RCC 7860 (cell line): ENCODE measurements around the gene ADAMTS14.
"Not testable (repeated sequence)": the region's sequence is repeated elsewhere in the genome, so short reads cannot be mapped to it uniquely, and the experiment has no call there.

Experiments
- DNase-seq: peaks from one replicate; pipeline ENCODE4 v3.0.0-alpha.2; 2015; ENCODE audit warnings: low spot score
- FAIRE-seq: peaks from 2 replicates; lab custom pipeline; 2012; peaks lifted over from hg19 to GRCh38; lab: Jason Lieb, UNC

The ADAMTS14 gene

DNA sequence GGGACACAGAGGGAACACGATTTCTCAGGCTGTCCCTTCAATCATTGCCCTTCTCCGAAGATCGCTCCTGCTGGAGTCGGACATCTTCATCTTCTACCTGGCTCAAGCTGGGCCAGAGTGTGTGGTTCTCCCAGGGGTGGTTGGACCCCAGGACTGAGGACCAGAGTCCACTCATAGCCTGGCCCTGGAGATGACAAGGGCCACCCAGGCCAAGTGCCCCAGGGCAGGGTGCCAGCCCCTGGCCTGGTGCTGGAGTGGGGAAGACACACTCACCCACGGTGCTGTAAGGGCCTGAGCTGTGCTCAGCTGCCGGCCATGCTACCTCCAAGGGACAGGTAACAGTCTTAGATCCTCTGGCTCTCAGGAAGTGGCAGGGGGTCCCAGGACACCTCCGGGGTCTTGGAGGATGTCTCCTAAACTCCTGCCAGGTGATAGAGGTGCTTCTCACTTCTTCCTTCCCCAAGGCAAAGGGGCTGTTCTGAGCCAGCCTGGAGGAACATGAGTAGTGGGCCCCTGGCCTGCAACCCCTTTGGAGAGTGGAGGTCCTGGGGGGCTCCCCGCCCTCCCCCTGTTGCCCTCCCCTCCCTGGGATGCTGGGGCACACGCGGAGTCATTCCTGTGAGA, 89.5 kb downstream of the ADAMTS14 start:
- FAIRE-seq (no peak), DNase-seq (no peak)

DNA sequence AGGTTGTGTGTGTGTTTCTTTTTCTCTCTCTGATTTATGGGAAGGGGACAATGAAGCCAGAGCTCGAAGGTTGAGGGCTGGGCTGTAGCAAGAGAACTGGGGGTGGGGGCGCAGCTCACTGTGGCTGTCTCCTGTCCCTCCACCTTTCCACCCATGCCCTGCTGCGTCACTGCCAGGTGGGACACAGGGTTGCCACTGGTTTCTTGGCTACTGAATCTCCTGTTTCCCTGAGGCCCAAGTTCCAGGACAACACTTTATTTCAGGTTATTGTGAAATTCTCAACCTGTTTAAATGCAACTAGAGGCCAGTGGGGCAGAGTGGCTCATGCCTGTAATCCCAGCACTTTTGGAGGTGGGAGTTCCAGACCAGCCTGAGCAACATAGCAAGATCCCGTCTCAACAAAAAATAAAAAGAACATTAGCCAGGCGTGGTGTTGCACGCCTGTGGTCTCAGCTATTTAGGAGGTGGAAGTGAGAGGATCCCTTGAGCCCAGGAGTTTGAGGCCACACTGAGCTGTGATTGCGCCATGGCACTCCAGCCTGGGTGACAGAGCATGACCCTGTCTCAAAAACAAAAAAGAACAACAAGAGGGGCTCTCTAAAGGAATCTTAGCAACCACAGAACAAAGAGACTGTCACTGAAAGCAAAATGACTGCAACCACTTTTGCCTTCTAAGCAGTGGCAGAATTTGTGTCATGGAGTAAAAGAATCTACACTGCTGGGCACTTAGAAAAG, 90.3 kb downstream of the ADAMTS14 start:
- FAIRE-seq (no peak), DNase-seq (no peak)

DNA sequence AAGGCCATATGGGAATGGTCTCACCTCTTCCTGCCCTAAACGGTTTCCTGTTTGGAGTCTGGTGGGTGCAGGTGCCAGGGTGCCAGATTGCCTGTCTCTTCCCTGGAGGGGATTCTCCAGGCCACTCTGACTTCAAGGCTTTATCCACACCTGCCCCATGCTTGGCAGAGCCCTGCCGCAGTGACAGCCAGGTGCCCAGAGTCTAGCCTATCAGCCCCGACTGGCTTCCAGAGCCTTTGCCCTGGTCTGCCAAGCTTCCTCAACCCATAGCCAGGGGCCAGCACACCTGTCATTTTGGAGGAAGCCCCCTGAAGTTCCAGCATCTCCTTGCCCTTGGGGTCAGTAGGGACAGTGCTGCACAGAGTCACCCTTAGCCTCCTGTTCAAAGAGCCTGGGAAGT, 91.3 kb downstream of the ADAMTS14 start:
- no peak for FAIRE-seq
- DNase-seq: no peak

DNA sequence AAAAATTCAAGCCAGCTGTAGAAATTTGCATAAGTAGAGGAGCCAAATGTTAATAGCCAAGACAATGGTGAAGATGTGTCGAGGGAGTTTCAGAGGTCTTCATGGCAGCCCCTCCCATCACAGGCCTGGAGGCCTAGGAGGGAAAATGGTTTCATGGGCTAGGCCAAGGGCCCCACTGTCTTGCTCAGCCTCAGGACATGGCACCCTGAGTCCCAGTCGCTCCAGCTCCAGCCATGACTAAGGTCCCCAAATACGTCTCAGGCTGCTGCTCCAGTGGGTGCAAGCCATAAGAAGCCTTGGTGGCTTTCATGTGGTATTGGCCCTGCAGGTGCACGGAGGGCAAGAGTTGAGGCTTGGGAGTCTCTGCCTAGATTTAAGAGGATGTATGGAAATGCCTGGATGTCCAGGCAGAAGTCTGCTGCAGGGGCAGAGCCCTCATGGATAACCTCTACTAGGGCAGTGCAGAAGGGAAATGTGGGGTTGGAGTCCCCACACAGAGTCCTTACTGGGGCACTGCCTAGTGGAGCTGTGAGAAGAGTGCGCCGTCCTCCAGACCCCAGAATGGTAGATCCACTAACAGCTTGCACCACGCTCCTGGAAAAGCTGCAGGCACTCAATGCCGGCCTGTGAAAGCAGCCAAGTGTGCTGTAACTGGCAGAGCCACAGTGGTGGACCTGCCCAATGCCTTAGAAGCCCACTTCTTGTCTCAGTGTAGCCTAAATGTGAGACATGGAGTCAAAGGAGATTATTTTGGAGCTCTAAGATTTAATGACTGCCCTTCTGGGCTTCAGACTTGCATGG, 93.7 kb downstream of the ADAMTS14 start:
- FAIRE-seq: no peak
- DNase-seq: no peak

DNA sequence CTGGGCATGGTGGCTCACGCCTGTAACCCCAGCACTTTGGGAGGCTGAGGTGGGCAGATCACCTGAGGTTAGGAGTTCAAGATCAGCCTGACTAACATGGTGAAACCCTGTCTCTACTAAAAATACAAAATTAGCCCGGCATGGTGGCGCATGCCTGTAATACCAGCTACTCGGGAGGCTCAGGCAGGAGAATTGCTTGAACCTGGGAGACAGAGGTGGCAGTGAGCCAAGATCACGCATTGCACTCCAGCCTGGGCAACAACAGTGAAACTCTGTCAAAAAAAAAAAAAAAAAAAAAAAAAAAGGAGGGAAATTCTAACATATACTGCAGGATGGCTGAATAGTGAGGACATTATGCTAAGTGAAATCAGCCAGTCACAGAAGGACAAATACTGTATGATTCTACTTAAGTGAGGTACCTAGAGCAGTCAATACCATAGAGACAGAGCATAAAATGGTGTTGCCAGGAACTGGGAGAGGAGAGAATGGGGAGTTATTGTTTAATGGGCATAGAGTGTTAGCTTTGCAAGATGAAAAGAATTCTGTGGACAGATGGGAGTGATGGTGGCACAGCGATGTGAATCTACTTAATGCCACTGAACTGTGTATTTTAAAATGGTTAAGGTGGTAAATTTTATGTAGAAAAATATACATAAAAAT, 95.8 kb downstream of the ADAMTS14 start:
- FAIRE-seq: not testable (repeated sequence)

DNA sequence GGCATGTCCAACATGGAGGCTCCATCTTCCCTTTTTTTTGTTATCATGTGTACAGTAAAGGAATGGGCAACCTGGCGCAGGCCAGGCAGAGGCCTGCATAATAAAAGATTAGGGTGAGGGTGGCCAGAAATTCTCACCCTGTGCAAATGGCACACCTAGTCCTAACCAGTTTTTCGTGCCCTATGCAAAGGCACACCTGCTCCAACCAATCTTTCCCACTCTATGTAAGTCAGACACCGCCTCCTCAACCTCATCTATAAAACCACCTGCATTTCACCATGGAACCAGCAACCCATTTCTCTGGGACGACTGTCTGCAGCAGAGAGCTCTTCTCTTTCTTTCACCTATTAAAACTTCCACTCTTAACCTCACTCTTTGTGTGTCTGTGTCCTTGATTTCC, 96.8 kb downstream of the ADAMTS14 start:
- no peak for DNase-seq
- FAIRE-seq: no peak

More for the DNA sequence above, 95.8 kb downstream of the ADAMTS14 start:
- not testable (repeated sequence) for DNase-seq

DNA sequence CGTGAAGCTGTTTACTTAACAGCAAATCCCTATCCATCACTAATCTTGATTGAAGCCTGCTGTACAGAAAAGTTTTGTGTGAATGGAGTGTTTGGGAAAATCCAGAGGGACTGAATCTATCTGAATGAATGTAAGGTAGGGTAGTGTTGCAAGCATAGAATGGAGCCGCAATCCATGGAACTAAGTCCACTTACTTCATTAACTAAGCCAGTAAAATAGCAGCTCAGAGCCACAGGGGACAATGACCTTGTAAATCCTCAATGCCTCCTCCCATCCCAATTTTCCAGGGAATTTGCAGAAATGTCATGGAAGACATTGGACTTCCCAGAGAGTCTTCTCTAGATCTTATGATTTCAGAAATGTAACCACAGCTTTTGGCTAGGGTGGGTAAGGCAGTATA, 97.7 kb downstream of the ADAMTS14 start:
- no peak for DNase-seq
- no peak for FAIRE-seq

DNA sequence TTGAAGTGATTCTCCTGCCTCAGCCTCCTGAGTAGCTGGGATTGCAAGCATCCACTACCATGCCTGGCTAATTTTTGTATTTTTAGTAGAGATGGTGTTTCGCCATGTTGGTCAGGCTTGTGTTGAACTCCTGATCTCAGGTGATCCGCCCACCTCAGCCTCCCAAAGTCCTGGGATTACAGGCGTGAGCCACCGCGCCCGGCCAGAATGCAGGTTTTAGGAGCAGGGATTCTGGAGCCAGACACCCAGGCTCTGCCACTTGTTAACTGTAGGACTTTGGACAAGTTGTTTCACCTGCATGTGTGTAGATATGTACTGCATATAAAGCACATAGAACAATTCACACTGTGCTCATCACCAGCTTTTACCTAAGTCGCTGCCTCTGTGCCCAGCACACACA, 98.2 kb downstream of the ADAMTS14 start:
- not testable (repeated sequence) for DNase-seq, FAIRE-seq

DNA sequence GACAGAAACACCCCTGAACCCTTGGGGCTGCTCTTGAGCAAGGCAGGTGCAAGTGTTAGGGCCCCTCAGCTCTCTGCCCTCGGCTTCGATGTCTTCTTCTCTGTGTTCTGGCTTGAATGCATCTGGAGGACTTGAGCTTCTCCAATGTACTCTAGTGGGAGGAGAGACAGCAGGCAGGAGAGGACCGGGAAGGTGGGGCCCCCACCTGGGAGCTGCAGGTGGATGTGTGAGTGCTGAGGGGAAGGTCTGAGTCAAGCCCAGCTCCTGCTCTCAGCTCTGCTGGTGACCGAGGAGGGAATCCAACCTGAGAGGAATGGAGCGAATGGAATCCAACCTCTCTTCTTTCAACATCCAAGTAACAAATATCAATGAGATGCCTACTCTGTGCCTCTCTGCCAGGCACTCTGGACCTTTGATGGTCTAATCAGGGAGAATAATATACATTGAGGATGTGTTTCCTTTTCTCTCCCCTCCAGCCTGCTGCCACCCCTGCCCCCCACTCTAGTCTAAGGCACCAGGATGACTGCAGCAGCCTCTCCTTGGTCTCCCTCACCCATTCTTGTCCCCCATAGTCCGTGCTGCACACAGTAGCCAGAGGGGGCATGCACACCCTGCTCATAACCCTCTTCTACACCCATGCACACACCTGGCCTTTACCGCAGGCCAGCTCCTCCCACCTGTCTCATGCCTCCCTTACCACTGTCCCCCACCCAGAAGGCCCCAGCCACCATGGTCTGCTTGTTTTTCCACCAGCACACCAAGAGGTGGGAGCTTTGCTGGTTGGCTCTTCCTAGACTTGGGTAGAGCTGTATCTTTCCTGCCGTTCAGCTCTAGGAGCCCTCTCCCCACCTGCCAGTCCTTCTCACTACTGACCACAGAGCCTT, 99.2 kb downstream of the ADAMTS14 start:
- no peak for DNase-seq
- no peak for FAIRE-seq

DNA sequence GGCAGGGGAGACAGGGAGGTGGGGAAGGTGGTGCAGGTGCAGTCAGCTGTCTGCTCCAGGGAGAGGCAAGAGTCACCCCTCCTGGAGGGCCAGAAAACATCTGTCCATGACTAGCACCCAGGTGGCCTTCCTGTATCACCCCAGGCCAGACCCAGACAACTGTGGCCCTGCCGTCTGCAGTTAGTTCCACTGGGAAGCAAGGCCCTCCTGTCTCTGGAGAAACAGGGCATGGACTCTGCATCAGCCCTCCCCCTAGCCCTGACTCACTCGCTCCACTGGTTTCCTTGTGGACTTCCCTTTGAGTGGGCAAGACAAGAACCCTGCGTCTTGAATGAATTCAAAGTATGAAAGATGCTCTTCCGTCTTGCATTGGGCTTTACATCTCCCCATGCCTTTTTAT, 100.3 kb downstream of the ADAMTS14 start:
- no peak for FAIRE-seq
- no peak for DNase-seq

DNA sequence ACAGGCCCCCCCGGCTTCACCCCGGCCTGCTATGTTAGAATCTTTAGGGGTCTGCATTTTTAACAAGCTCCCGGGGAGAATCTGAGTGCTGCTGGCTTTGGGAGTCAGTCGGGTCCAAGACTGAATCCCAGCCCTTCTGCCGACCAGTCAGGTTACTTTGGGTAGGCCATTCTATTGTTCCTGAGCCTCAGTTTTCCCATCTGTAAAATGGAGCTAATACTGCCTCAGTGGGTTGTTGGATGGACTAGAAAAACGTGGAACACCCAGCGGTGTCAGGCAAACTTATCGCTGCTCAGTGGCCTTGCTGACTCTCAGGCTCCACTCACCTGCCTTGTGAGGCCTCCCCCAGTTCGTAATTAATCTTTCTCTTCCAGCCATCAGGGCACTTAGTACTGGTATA, 101.2 kb downstream of the ADAMTS14 start:
- FAIRE-seq (no peak), DNase-seq (no peak)

DNA sequence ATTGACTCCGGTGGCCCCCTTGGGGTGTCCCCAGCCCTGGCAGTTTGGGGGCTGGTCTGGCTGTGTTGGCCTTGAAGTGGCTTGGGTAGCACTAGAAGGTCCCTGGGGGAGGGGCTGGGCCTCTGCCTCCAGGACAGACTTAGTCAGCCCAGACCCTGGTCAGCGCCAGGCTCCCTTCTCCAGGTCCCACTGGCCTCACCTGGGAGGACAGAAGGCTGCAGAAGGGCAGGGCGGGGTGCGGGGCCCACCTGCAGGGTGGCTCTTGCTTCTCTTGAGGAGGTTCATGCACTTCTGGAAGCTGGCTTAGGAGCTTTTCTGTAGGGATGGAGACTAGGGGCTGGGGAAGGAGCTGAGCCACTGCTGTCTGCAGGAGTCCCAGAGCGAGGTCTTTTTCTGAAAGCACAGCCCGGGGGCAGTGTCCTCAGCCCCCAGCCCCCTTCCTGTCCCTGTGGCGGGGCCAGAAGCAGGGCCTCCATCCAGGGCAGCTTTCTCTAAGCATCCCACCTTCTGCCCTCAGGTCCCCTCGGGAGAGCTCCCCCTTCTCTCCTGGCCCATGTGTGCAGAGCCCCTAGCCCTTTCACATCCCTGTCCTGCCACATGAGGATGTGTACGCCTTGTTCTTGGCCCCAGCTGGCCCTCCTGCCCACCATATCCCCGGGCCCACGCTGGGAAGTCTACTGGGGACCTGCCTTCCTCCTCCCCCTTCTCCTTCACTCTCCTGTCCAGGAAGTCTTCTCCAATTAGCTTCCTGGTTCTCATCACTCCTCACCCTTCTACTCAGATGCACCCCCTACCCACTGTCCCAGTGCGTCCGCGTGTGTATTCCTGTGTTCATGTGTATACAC, 101.9 kb downstream of the ADAMTS14 start:
- DNase-seq (no peak), FAIRE-seq (no peak)

DNA sequence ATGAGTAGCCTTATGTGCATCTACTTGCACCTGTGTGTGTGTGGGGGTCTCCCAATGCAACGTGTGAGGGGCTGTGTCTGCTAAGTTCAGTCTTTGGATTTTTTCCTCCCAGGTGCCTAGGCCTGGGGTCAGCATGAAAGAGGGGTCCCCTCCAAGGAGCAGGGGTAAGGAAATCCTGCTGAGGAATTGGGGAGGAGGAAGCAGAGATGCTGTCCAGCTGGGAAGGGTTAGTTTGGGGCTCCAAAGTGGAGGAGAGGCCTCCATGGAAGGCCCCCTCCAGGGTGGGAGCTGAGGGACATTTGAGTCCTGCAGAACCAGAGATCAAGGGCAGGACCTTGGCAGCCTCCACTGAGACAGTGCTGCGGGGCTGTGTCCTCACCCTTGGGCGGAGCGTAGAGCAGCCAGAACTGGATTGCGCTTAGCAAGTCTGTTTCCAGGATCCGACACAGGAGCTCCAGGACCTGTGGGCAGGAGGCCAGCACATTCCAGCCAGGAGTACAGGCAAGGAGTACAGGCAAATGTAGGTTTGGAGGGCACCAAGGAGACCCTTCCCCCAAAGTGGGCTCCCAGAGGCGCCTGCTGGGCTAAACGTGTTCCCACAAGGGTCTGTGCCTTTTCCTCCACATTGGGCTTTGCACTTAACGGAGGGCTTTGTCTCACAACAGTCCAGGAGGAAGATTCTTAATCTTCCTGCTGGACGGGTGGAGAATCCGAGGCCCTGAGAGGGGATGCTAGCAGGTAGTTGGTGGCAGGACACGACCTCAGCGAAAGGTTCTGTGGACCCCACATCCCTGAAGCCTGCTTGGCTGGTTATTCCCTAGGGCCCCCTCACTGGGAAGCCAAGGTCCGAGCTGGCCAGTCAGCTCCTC, 102.7 kb downstream of the ADAMTS14 start:
- no peak for FAIRE-seq
- no peak for DNase-seq

DNA sequence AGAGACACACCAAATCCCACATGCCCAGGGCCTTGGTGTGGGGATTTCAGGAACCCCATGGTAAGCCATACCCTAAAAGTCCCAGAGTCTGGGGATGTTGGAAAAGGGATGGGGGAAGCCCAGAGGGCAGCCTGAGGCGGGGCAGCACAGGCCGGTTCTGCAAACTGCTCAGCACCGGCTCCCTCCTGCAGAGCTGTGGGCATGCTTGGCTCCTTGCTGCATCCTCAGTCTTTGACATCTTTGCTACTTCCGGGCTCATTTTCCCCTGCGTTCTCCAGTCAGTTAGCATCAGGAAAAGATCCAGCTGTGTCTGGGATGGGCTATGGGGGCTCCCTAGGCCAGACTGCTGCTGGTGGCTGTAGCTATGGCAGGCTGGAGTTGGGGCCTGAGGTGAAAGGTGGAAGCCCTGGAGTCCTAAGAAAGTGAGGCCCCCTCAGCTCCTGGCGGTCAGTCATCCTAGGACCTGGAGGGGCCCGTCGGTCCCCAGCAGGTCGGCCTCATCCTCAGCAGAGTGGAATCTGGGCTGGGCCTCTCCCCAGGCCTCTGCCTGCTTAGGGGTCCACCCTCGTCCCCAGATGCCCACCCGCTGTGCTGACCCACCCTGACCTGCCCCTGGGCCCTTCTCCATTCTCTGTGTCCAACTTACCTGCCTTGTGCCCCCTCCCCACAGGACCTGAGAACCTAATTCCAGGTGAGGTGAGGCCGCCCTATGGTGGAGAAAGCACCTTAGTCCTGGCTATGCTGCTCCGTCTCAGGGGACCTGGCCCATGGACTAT, 103.6 kb downstream of the ADAMTS14 start:
- FAIRE-seq (no peak), DNase-seq (no peak)

DNA sequence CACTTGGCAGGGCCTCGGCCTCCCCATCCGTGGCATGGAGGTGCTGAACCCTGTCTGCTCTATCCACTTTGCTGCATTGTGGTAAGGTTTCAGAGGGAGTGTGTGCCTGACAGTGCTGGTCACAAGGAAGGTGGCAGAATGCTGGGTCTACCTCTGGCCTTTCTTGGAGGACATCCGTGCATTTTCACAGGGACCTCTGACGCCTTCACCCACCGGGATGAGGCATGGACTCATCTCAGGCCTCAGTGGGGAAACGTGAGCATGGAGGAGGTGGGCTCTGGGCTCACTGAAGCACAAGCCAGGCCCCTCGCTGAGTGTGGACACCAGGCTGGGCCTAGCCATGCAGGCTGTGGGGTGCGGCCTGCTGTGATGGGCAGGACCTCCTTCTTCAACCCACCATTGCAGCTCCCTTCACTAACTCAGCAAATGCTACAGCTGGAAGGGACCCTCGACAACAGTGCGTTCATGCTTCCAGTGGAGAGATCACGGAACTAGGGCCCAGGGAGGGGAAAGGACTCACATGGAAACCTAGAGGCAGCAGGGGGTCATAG, 104.2 kb downstream of the ADAMTS14 start:
- FAIRE-seq (no peak), DNase-seq (no peak)

DNA sequence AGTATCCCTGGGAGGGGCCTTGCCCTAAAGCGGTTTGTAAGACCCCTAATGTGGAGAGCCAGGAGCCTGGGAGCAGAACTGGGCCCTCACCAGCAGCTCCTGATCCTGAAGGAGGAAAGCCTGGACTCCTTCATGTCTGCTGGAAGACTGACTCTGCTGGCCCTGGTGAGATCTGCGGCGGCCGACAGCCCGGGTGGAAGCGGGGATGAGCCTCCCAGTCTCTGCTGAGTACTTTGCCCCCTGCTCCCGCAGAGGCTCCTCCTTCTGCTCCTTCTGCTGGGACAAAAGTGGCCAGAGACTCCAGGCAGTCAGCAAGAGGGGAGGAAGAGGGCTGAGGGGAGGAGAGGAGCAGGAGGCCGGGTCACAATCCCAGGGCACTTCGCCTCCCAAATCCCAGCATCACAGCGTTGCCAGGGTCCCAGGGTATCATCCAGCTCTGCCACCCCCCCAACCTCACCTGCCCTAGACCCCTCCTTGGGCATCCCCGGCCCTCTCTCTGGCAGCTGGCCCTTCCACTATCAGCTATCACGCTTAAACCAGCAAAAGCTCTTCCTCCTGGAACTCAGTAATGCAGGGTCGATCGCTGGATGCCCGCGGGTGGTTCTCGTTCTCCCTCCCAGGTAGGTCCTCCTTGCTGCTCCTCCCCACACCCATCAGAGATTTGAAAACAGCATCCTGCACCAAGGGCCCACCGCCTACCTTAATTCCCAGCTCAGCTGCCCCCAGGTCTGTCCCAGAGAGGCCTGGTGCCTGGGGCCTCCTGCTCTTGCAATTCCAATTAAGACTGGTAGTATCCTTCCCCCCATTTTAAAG, 105.0 kb downstream of the ADAMTS14 start:
- no peak for DNase-seq
- no peak for FAIRE-seq
